Amniotic stem cell (primary cell): ENCODE results near the gene USP17L17.
"Not testable (repeated sequence)": the region's sequence is repeated elsewhere in the genome, so short reads cannot be mapped to it uniquely, and the experiment has no call there.

Experiments
- DNase-seq: peaks from one replicate; lab custom pipeline; 2025; lab: John Stamatoyannopoulos, UW

The USP17L17 gene, protein sequence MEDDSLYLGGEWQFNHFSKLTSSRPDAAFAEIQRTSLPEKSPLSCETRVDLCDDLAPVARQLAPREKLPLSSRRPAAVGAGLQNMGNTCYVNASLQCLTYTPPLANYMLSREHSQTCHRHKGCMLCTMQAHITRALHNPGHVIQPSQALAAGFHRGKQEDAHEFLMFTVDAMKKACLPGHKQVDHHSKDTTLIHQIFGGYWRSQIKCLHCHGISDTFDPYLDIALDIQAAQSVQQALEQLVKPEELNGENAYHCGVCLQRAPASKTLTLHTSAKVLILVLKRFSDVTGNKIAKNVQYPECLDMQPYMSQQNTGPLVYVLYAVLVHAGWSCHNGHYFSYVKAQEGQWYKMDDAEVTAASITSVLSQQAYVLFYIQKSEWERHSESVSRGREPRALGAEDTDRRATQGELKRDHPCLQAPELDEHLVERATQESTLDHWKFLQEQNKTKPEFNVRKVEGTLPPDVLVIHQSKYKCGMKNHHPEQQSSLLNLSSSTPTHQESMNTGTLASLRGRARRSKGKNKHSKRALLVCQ

DNA sequence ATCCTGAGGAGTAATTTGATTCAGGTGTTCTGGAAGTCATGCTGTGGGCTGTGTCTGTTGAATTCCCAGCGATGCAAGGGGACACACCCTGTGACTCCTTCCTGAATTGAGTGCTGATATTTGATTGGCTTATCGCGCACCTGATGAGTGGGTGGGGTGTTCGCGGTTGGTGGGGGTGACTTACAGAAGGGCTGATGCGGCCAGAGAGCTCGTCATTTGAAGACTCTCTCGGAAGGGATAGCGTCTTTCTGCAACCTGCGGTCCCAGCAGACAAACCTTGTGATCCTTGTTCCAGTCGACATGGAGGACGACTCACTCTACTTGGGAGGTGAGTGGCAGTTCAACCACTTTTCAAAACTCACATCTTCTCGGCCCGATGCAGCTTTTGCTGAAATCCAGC is at the start of gene USP17L17:
TSS of gene USP17L17 (plus strand) at position 301 of the 400 bp plus-strand sequence. CDS start at position 301, 0 bp downstream.
- DNase-seq, result not testable (repeated sequence)

DNA sequence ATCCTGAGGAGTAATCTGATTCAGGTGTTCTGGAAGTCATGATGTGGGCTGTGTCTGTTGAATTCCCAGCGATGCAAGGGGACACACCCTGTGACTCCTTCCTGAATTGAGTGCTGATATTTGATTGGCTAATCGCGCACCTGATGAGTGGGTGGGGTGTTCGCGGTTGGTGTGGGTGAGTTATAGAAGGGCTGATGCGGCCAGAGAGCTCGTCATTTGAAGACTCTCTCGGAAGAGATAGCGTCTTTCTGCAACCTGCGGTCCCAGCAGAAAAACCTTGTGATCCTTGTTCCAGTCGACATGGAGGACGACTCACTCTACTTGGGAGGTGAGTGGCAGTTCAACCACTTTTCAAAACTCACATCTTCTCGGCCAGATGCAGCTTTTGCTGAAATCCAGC is 33.3 kb upstream of the USP17L17 start, which contains the start of gene USP17L10:
TSS of gene USP17L10 (plus strand) at position 301 of the 400 bp plus-strand sequence. CDS start at position 301, 0 bp downstream.
- not testable (repeated sequence) for DNase-seq

DNA sequence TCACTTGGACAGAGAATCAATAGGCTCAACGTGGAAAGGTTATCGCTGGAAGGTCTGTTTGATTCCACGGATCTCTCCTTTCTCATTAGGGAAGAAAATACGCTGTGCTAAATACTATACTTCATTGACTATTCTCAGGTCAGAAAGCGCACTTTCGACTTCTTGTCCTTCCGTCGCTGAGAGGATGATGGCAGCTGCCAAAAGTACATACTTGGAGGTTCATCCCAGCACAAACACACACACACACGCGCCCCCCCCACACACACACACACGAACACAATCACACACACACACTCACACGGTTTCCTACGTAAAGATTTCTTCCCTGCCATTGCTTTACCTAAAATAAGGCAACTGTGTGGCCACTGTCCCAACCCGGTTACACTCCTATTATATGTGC is 29.0 kb upstream of the USP17L17 start:
- DNase-seq, result not testable (repeated sequence)

DNA sequence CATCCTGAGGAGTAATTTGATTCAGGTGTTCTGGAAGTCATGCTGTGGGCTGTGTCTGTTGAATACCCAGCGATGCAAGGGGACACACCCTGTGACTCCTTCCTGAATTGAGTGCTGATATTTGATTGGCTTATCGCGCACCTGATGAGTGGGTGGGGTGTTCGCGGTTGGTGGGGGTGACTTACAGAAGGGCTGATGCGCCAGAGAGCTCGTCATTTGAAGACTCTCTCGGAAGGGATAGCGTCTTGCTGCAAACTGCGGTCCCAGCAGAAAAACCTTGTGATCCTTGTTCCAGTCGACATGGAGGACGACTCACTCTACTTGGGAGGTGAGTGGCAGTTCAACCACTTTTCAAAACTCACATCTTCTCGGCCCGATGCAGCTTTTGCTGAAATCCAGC is 28.6 kb upstream of the USP17L17 start, which contains the start of gene USP17L11:
TSS of gene USP17L11 (plus strand) at position 301 of the 400 bp plus-strand sequence. CDS start at position 301, 0 bp downstream.
- not testable (repeated sequence) for DNase-seq

DNA sequence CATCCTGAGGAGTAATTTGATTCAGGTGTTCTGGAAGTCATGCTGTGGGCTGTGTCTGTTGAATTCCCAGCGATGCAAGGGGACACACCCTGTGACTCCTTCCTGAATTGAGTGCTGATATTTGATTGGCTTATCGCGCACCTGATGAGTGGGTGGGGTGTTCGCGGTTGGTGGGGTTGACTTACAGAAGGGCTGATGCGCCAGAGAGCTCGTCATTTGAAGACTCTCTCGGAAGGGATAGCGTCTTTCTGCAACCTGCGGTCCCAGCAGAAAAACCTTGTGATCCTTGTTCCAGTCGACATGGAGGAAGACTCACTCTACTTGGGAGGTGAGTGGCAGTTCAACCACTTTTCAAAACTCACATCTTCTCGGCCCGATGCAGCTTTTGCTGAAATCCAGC is 23.8 kb upstream of the USP17L17 start, which contains the start of gene USP17L12:
TSS of gene USP17L12 (plus strand) at position 301 of the 400 bp plus-strand sequence. CDS start at position 301, 0 bp downstream.
- not testable (repeated sequence) for DNase-seq

DNA sequence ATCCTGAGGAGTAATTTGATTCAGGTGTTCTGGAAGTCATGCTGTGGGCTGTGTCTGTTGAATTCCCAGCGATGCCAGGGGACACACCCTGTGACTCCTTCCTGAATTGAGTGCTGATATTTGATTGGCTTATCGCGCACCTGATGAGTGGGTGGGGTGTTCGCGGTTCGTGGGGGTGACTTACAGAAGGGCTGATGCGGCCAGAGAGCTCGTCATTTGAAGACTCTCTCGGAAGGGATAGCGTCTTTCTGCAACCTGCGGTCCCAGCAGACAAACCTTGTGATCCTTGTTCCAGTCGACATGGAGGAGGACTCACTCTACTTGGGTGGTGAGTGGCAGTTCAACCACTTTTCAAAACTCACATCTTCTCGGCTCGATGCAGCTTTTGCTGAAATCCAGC is 19.1 kb upstream of the USP17L17 start, which contains the start of gene USP17L13:
TSS of gene USP17L13 (plus strand) at position 301 of the 400 bp plus-strand sequence. CDS start at position 301, 0 bp downstream.
- DNase-seq, result not testable (repeated sequence)

DNA sequence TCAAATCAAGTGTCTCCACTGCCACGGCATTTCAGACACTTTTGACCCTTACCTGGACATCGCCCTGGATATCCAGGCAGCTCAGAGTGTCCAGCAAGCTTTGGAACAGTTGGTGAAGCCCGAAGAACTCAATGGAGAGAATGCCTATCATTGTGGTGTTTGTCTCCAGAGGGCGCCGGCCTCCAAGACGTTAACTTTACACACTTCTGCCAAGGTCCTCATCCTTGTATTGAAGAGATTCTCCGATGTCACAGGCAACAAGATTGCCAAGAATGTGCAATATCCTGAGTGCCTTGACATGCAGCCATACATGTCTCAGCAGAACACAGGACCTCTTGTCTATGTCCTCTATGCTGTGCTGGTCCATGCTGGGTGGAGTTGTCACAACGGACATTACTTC is 13.4 kb upstream of the USP17L17 start:
- not testable (repeated sequence) for DNase-seq

DNA sequence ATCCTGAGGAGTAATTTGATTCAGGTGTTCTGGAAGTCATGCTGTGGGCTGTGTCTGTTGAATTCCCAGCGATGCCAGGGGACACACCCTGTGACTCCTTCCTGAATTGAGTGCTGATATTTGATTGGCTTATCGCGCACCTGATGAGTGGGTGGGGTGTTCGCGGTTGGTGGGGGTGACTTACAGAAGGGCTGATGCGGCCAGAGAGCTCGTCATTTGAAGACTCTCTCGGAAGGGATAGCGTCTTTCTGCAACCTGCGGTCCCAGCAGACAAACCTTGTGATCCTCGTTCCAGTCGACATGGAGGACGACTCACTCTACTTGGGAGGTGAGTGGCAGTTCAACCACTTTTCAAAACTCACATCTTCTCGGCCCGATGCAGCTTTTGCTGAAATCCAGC is 9.6 kb upstream of the USP17L17 start, which contains the start of gene USP17L15:
TSS of gene USP17L15 (plus strand) at position 301 of the 400 bp plus-strand sequence. CDS start at position 301, 0 bp downstream.
- not testable (repeated sequence) for DNase-seq

DNA sequence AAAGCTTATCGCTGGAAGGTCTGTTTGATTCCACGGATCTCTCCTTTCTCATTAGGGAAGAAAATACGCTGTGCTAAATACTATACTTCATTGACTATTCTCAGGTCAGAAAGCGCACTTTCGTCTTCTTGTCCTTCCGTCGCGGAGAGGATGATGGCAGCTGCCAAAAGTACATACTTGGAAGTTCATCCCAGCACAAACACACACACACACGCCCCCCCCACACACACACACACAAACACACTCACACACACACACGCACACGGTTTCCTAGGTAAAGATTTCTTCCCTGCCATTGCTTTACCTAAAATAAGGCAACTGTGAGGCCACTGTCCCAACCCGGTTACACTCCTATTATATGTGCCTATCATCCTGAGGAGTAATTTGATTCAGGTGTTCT is 5.2 kb upstream of the USP17L17 start:
- not testable (repeated sequence) for DNase-seq

DNA sequence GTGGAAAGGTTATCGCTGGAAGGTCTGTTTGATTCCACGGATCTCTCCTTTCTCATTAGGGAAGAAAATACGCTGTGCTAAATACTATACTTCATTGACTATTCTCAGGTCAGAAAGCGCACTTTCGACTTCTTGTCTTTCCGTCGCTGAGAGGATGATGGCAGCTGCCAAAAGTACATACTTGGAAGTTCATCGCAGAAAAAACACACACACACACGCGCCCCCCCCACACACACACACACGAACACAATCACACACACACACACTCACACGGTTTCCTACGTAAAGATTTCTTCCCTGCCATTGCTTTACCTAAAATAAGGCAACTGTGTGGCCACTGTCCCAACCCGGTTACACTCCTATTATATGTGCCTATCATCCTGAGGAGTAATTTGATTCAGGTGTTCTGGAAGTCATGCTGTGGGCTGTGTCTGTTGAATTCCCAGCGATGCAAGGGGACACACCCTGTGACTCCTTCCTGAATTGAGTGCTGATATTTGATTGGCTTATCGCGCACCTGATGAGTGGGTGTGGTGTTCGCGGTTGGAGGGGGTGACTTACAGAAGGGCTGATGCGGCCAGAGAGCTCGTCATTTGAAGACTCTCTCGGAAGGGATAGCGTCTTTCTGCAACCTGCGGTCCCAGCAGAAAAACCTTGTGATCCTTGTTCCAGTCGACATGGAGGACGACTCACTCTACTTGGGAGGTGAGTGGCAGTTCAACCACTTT is 4.4 kb downstream of the USP17L17 start, which contains the start of gene USP17L18:
TSS of gene USP17L18 (plus strand) at position 678 of the 728 bp plus-strand sequence. CDS start at position 678, 0 bp downstream.
- not testable (repeated sequence) for DNase-seq

DNA sequence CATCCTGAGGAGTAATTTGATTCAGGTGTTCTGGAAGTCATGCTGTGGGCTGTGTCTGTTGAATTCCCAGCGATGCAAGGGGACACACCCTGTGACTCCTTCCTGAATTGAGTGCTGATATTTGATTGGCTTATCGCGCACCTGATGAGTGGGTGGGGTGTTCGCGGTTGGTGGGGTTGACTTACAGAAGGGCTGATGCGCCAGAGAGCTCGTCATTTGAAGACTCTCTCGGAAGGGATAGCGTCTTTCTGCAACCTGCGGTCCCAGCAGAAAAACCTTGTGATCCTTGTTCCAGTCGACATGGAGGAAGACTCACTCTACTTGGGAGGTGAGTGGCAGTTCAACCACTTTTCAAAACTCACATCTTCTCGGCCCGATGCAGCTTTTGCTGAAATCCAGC is 9.4 kb downstream of the USP17L17 start, which contains the start of gene USP17L19:
TSS of gene USP17L19 (plus strand) at position 301 of the 400 bp plus-strand sequence. CDS start at position 301, 0 bp downstream.
- not testable (repeated sequence) for DNase-seq

DNA sequence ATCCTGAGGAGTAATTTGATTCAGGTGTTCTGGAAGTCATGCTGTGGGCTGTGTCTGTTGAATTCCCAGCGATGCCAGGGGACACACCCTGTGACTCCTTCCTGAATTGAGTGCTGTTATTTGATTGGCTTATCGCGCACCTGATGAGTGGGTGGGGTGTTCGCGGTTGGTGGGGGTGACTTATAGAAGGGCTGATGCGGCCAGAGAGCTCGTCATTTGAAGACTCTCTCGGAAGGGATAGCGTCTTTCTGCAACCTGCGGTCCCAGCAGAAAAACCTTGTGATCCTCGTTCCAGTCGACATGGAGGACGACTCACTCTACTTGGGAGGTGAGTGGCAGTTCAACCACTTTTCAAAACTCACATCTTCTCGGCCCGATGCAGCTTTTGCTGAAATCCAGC is 14.1 kb downstream of the USP17L17 start, which contains the start of gene USP17L20:
TSS of gene USP17L20 (plus strand) at position 301 of the 400 bp plus-strand sequence. CDS start at position 301, 0 bp downstream.
- DNase-seq, result not testable (repeated sequence)

DNA sequence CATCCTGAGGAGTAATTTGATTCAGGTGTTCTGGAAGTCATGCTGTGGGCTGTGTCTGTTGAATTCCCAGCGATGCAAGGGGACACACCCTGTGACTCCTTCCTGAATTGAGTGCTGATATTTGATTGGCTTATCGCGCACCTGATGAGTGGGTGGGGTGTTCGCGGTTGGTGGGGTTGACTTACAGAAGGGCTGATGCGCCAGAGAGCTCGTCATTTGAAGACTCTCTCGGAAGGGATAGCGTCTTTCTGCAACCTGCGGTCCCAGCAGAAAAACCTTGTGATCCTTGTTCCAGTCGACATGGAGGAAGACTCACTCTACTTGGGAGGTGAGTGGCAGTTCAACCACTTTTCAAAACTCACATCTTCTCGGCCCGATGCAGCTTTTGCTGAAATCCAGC is 18.9 kb downstream of the USP17L17 start, which contains the start of gene USP17L21:
TSS of gene USP17L21 (plus strand) at position 301 of the 400 bp plus-strand sequence. CDS start at position 301, 0 bp downstream.
- not testable (repeated sequence) for DNase-seq

DNA sequence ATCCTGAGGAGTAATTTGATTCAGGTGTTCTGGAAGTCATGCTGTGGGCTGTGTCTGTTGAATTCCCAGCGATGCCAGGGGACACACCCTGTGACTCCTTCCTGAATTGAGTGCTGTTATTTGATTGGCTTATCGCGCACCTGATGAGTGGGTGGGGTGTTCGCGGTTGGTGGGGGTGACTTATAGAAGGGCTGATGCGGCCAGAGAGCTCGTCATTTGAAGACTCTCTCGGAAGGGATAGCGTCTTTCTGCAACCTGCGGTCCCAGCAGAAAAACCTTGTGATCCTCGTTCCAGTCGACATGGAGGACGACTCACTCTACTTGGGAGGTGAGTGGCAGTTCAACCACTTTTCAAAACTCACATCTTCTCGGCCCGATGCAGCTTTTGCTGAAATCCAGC is 23.6 kb downstream of the USP17L17 start, which contains the start of gene USP17L22:
TSS of gene USP17L22 (plus strand) at position 301 of the 400 bp plus-strand sequence. CDS start at position 301, 0 bp downstream.
- not testable (repeated sequence) for DNase-seq

DNA sequence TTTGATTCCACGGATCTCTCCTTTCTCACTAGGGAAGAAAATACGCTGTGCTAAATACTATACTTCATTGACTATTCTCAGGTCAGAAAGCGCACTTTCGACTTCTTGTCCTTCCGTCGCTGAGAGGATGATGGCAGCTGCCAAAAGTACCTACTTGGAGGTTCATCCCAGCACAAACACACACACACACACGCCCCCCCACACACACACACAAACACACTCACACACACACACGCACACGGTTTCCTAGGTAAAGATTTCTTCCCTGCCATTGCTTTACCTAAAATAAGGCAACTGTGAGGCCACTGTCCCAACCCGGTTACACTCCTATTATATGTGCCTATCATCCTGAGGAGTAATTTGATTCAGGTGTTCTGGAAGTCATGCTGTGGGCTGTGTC is 28.0 kb downstream of the USP17L17 start:
- DNase-seq, result not testable (repeated sequence)
